ENCODE measurements around the gene EBLN1.

Gene EBLN1

GRCh38 chr10:22247636-22248035, 29.8 kb upstream of the EBLN1 start:
- Histone ChIP-seq H3K9me3 (no peaks in the 10 kb centered on the region), H3K27me3 (peaks cover 6% of the 10 kb centered on the region), H3K36me3 (no peaks in the 10 kb centered on the region), H3K4me1 (ENCODE audit: control insufficient read depth in 1 of 2, insufficient read depth in 1 of 2, low read depth in 1 of 2, low read length in 1 of 2) (peaks cover 0 to 12% of the 10 kb centered on the region in 2 experiments), H3K4me3 (ENCODE audit: low read depth in 1 of 2, low read length in 1 of 2) (no peak overlapping the region), H3K27ac (no peak overlapping the region)
- no peak for TF ChIP-seq CTCF (IDR thresholded peaks at IDR 0.05)

GRCh38 chr10:22246680-22247391, 29.0 kb upstream of the EBLN1 start:
- no peaks in the 10 kb centered on the region for H3K36me3 ChIP-seq
- no peak for TF ChIP-seq CTCF (IDR thresholded peaks at IDR 0.05)
- H3K9me3 ChIP-seq, result no peaks in the 10 kb centered on the region
- H3K27me3 ChIP-seq, result peaks cover 11% of the 10 kb centered on the region
- H3K27ac ChIP-seq, result no peak overlapping the region
- no peak overlapping the region for H3K4me3 ChIP-seq (ENCODE audit: low read depth in 1 of 2, low read length in 1 of 2)
- H3K4me1 ChIP-seq (ENCODE audit: control insufficient read depth in 1 of 2, insufficient read depth in 1 of 2, low read depth in 1 of 2, low read length in 1 of 2), result peaks cover 0 to 8% of the 10 kb centered on the region in 2 experiments

- Histone ChIP-seq H3K4me3 (ENCODE audit: low read depth in 1 of 2, low read length in 1 of 2) (no peak overlapping the region), H3K4me1 (ENCODE audit: control insufficient read depth in 1 of 2, insufficient read depth in 1 of 2, low read depth in 1 of 2, low read length in 1 of 2) (no peaks in the 10 kb centered on the region), H3K36me3 (no peaks in the 10 kb centered on the region), H3K27ac (no peak overlapping the region), H3K9me3 (no peaks in the 10 kb centered on the region), H3K27me3 (peaks cover 11% of the 10 kb centered on the region)
- TF ChIP-seq CTCF (IDR thresholded peaks at IDR 0.05), result no peak
Measured at GRCh38 chr10:22245567-22245966, 27.8 kb upstream of the EBLN1 start.

- Histone ChIP-seq H3K9me3 (no peaks in the 10 kb centered on the region), H3K4me1 (ENCODE audit: control insufficient read depth in 1 of 2, insufficient read depth in 1 of 2, low read depth in 1 of 2, low read length in 1 of 2) (no peaks in the 10 kb centered on the region), H3K27me3 (peaks cover 11% of the 10 kb centered on the region), H3K36me3 (no peaks in the 10 kb centered on the region), H3K27ac (no peak overlapping the region), H3K4me3 (ENCODE audit: low read depth in 1 of 2, low read length in 1 of 2) (no peak overlapping the region)
- TF ChIP-seq CTCF (IDR thresholded peaks at IDR 0.05), result no peak
Measured at GRCh38 chr10:22244855-22245254, 27.0 kb upstream of the EBLN1 start.

- H3K4me1 ChIP-seq (ENCODE audit: control insufficient read depth in 1 of 2, insufficient read depth in 1 of 2, low read depth in 1 of 2, low read length in 1 of 2), result no peaks in the 10 kb centered on the region
- no peak overlapping the region for H3K27ac ChIP-seq
- H3K36me3 ChIP-seq, result no peaks in the 10 kb centered on the region
- H3K4me3 ChIP-seq (ENCODE audit: low read depth in 1 of 2, low read length in 1 of 2), result no peak overlapping the region
- H3K27me3 ChIP-seq, result peaks cover 11% of the 10 kb centered on the region
- TF ChIP-seq CTCF (IDR thresholded peaks at IDR 0.05), result no peak
- no peaks in the 10 kb centered on the region for H3K9me3 ChIP-seq
Measured at GRCh38 chr10:22244001-22244400, 26.2 kb upstream of the EBLN1 start.

Data from neutrophil (primary cell).